K562 (cell line): ENCODE data around the gene DDX39A. TPM values are rescaled to one million over a fixed set of nuclear protein-coding genes. Genes with fewer than 3 reads are reported as not detected.

ENCODE experiments used
- CBFA2T2 ChIP-seq: fragments of 450-650 bp; conservative IDR thresholded peaks from 2 replicates; pipeline ENCODE4 v1.6.1; 2017; ENCODE audit warnings: mild to moderate bottlenecking
- PURB ChIP-seq: sonication (generic); formaldehyde crosslinking; IDR thresholded peaks from 2 replicates; pipeline ENCODE4 v1.9.0; 2021; ENCODE audit warnings: low read depth, mild to moderate bottlenecking, missing genetic modification reagents
- SIX5 ChIP-seq, 2 experiments: IDR thresholded peaks; 2 replicates each; pipeline ENCODE4 v1.6.1; 2011; ENCODE audit warnings: low read length in 2 of 2, borderline replicate concordance in 1 of 2, low read depth in 1 of 2, mild to moderate bottlenecking in 1 of 2, moderate library complexity in 1 of 2; ENCODE audit not compliant: insufficient read depth in 1 of 2
- YBX1 ChIP-seq: fragments of 450-650 bp; IDR thresholded peaks from 2 replicates; pipeline ENCODE4 v1.7.1; 2016; ENCODE audit warnings: mild to moderate bottlenecking
- ZNF766 ChIP-seq: fragments of 200-800 bp; sonication (Bioruptor generic); conservative IDR thresholded peaks from 2 replicates; pipeline ENCODE4 v1.6.1; 2016; ENCODE audit warnings: missing genetic modification characterization, missing compliant biosample characterization
- polyA plus RNA-seq, 8 experiments: library from polyadenylated mRNA; depleted of rRNA in 4 of 8; stranded (reverse) in 5 of 8; unstranded in 3 of 8; fragments of >200 nt; fragmentation: Nextera tagmentation in 2 of 8; fragmentation: Illumina TruSeq in 1 of 8; extraction: Ambion mirVana in 2 of 8; extraction: Trizol in 1 of 8; gene quantifications; 2 replicates each; pipeline versions ENCODE4 v1.2.1 to v1.2.3, GENCODE V29; 2011 to 2014; ENCODE audit warnings: inconsistent platforms in 1 of 8, missing spikeins in 1 of 8
- total RNA-seq, 7 experiments: library from RNA; depleted of rRNA in 6 of 7; stranded (reverse); fragments of >200 nt in 6 of 7; fragmentation: Illumina TruSeq in 2 of 7; extraction: Trizol in 2 of 7; gene quantifications; 2 replicates each; pipeline versions ENCODE4 v1.2.1 to v1.2.3, GENCODE V29; 2011 to 2021; ENCODE audit warnings: low replicate concordance in 1 of 7
- TF ChIP-seq, protein P1 (sequence below): fragments of 450-650 bp; formaldehyde crosslinking; IDR thresholded peaks from 2 replicates; pipeline ENCODE4 v1.4.0; 2022; ENCODE audit warnings: missing genetic modification characterization
- TF ChIP-seq, protein P2 (sequence below), 2 experiments: IDR thresholded peaks in 1 of 2; conservative IDR thresholded peaks in 1 of 2; 2 replicates each; pipeline ENCODE4 v1.6.1; 2016; ENCODE audit warnings: low read depth in 2 of 2, mild to moderate bottlenecking in 1 of 2, missing compliant biosample characterization in 1 of 2, missing genetic modification characterization in 1 of 2, moderate library complexity in 1 of 2

DDX39A gene
- total and polyA plus RNA-seq, 9 of the 15 experiments (the other 6 are each of a cell fraction or from before 2014, with no cell fraction given), result 90.3 to 250 (median 188) TPM

DNA sequence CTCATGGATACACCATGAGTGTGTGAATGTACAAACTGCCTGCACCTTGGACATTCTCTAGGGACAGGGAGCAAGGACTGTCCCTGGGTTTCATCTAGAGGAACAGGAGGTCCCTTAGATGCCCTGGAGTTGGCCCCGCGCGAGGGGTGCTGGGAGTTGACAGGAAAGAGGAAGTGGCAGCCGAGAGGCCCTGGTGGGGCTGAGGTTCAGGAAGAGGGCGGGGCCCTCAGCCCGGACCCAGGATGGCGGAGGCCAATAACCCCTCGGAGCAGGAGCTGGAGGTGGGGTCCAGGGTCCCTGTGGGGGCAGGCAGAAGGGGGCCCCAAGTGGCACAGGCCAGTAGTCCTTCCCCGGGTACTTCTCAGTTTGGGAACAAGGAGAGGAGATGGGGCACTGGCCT lies 20.9 kb upstream of the DDX39A start (continued):
- TF ChIP-seq, protein P1, sequence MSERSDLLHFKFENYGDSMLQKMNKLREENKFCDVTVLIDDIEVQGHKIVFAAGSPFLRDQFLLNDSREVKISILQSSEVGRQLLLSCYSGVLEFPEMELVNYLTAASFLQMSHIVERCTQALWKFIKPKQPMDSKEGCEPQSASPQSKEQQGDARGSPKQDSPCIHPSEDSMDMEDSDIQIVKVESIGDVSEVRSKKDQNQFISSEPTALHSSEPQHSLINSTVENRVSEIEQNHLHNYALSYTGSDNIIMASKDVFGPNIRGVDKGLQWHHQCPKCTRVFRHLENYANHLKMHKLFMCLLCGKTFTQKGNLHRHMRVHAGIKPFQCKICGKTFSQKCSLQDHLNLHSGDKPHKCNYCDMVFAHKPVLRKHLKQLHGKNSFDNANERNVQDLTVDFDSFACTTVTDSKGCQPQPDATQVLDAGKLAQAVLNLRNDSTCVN (CRISPR knock-in tag), result no peak
- no peak for TF ChIP-seq PURB
- TF ChIP-seq YBX1, result no peak
- TF ChIP-seq CBFA2T2, result no peak
- TF ChIP-seq SIX5 (IDR thresholded peaks at IDR 0.05; ENCODE audit: borderline replicate concordance in 1 of 2, insufficient read depth in 1 of 2, low read depth in 1 of 2, low read length in 2 of 2), result no peak
- TF ChIP-seq, protein P2, sequence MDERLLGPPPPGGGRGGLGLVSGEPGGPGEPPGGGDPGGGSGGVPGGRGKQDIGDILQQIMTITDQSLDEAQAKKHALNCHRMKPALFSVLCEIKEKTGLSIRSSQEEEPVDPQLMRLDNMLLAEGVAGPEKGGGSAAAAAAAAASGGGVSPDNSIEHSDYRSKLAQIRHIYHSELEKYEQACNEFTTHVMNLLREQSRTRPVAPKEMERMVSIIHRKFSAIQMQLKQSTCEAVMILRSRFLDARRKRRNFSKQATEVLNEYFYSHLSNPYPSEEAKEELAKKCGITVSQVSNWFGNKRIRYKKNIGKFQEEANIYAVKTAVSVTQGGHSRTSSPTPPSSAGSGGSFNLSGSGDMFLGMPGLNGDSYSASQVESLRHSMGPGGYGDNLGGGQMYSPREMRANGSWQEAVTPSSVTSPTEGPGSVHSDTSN (CRISPR knock-in tag; IDR thresholded peaks at IDR 0.05; ENCODE audit: low read depth), result no peak
- TF ChIP-seq, protein P2 (tag; conservative IDR thresholded peaks at IDR 0.05; ENCODE audit: low read depth), result no peak
- TF ChIP-seq ZNF766 (CRISPR knock-in tag), result peak; percentile 61; the same call in 1 of the 2 replicates
